ENCODE results near the gene ZP2. TPM values are rescaled to one million over a fixed set of nuclear protein-coding genes. Genes with fewer than 3 reads are reported as not detected.
"Not testable (repeated sequence)": the region's sequence is repeated elsewhere in the genome, so short reads cannot be mapped to it uniquely, and the experiment has no call there.

Gene ZP2
- total and polyA plus RNA-seq, 11 donors, result not detected

DNA sequence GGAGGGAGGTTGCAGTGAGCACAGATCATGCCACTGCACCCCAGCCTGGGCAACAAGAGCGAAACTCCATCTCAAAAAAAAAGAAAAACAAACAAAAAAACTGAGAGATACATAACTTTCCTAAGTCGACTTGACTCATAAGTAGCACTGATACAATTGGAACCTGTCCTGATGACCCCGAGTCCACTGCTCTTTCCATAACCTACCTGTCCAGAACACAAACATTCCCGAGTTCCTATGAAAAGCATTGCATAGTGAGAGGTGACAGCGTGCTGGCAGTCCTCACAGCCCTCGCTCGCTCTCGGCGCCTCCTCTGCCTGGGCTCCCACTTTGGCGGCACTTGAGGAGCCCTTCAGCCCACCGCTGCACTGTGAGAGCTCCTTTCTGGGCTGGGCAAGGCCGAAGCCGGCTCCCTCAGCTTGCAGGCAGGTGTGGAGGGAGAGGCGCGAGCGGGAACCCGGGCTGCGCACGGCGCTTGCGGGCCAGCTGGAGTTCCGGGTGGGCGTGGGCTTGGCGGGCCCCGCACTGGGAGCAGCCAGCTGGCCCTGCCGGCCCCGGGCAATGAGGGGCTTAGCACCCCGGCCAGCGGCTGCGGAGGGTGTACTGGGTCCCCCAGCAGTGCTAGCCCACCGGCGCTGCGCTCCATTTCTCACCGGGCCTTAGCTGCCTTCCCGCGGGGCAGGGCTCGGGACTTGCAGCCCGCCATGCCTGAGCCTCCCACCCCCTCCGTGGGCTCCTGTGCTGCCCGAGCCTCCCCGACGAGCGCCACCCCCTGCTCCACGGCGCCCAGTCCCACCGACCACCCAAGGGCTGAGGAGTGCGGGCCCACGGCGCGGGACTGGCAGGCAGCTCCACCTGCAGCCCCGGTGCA is 59.0 kb downstream of the ZP2 start:
- H3K4me3 ChIP-seq, H3K36me3 ChIP-seq, DNase-seq, H3K9me3 ChIP-seq, ATAC-seq, H3K27me3 ChIP-seq, H3K27ac ChIP-seq: not testable (repeated sequence)
- 78 to 86% (median 81%) methylated on average over 15 to 51 of the region's 51 CpGs for WGBS, 4 donors
- intact Hi-C loops (cut with DNase I), result loop anchor here in 5 of 10 donors (5.0 to 10.0 kb wide), 5 partner anchors 152 to 1172 kb away; no protein-coding TSS in a partner anchor
- H3K4me1 ChIP-seq, result peaks cover 0 to 16% (median 5%) of the 10 kb centered on the region in 12 donors

GRCh38 chr16:21150375-21151001 is 60.9 kb downstream of the ZP2 start, which contains the start of gene DNAH3:
TSS of gene DNAH3 (minus strand) at chr16:21150846. CDS start at chr16:21150319, 527 bp downstream.
- Histone ChIP-seq H3K27ac (no peak within 1 kb of the TSS), H3K4me1 (peaks cover 0 to 10% (median 5%) of the 10 kb centered on the region in 12 donors), H3K27me3 (peaks cover 0 to 4% (median 0%) of the 10 kb centered on the region in 9 donors), H3K36me3 (no peaks in the 10 kb centered on the region), H3K4me3 (no peak within 1 kb of the TSS), H3K9me3 (no peaks in the 10 kb centered on the region)
- intact Hi-C loops (cut with DNase I), result loop anchor here in 5 of 10 donors (5.0 to 10.0 kb wide), 5 partner anchors 154 to 1174 kb away; no protein-coding TSS in a partner anchor
- ATAC-seq (peak; percentile 47 to 82 (median 67)), DNase-seq (peak in 1 of 5 donors; percentile 36)
- WGBS, 4 donors, result 4 to 15% (median 9%) methylated on average over 8 of the region's 8 CpGs
- no peak for TF ChIP-seq POLR2A (IDR thresholded peaks at IDR 0.05)
- TF ChIP-seq CTCF (IDR thresholded peaks at IDR 0.05), result no peak

Other genes with a start within 250 kb of the ZP2 start
- gene DNAH3, start 60.7 kb downstream of the ZP2 start, total RNA-seq, result 1 to 10 TPM in 4 of 9 donors, under 1 TPM in 5; 0.30 to 2.0 (median 0.97) TPM
- under 1 TPM; 0.01 to 0.46 TPM for gene DNAH3, start 60.7 kb downstream of the ZP2 start, polyA plus RNA-seq
- 100 to 1,000 TPM in 7 of 9 donors, 10 to 100 TPM in 2; 87.0 to 334 (median 162) TPM for gene LDAF1, start 52.9 kb downstream of the ZP2 start, total RNA-seq
- gene LDAF1, start 52.9 kb downstream of the ZP2 start, polyA plus RNA-seq, result 10 to 100 TPM; 31.0 to 46.3 TPM
- not detected for gene ANKS4B, start 22.1 kb upstream of the ZP2 start, total RNA-seq
- gene ANKS4B, start 22.1 kb upstream of the ZP2 start, polyA plus RNA-seq, result not detected
- gene CRYM, start 66.7 kb upstream of the ZP2 start, total RNA-seq, result 100 to 1,000 TPM in 6 of 9 donors, 10 to 100 TPM in 3; 41.0 to 267 (median 116) TPM
- 10 to 100 TPM; 63.5 to 80.2 TPM for gene CRYM, start 66.7 kb upstream of the ZP2 start, polyA plus RNA-seq